Smooth muscle cell (in vitro differentiated cells): ENCODE measurements around the gene SRD5A3. TPM values are rescaled to one million over a fixed set of nuclear protein-coding genes. Genes with fewer than 3 reads are reported as not detected.

Experiments
- DNase-seq: peaks from one replicate; lab custom pipeline; 2025; ENCODE audit not compliant: unreplicated experiment; lab: John Stamatoyannopoulos, UW
- H2AFZ ChIP-seq: fragments of 200-600 bp; sonication (generic); 2 replicates; pipeline ENCODE4 v1.6.0; 2016; ENCODE audit warnings: antibody characterized with exemption, low read depth, mild to moderate bottlenecking
- H3F3A ChIP-seq: fragments of 200-600 bp; sonication (generic); 2 replicates; pipeline ENCODE4 v1.6.0; 2017; ENCODE audit warnings: antibody characterized with exemption, low read depth
- H3K27ac ChIP-seq: fragments of 200-600 bp; sonication (generic); 2 replicates; pipeline ENCODE4 v1.5.1; 2016; ENCODE audit warnings: low read depth, mild to moderate bottlenecking
- H3K27me3 ChIP-seq: fragments of 200-600 bp; sonication (generic); 2 replicates; pipeline ENCODE4 v1.6.1; 2016; ENCODE audit warnings: low read depth, mild to moderate bottlenecking
- H3K36me3 ChIP-seq: fragments of 200-600 bp; sonication (generic); 2 replicates; pipeline ENCODE4 v1.5.1; 2016; ENCODE audit warnings: low read depth
- H3K4me1 ChIP-seq: fragments of 200-600 bp; sonication (generic); 2 replicates; pipeline ENCODE4 v1.5.1; 2016; ENCODE audit warnings: low read depth
- H3K4me2 ChIP-seq: fragments of 200-600 bp; sonication (generic); 2 replicates; pipeline ENCODE4 v1.6.0; 2016; ENCODE audit warnings: mild to moderate bottlenecking
- H3K4me3 ChIP-seq: fragments of 200-600 bp; sonication (generic); 2 replicates; pipeline ENCODE4 v1.5.1; 2016; ENCODE audit warnings: mild to moderate bottlenecking
- H3K79me2 ChIP-seq: fragments of 200-600 bp; sonication (generic); 2 replicates; pipeline ENCODE4 v1.6.0; 2016; ENCODE audit warnings: low read depth, mild to moderate bottlenecking
- H3K9ac ChIP-seq: fragments of 200-600 bp; sonication (generic); 2 replicates; pipeline ENCODE4 v1.6.0; 2016; ENCODE audit warnings: low read depth
- H3K9me3 ChIP-seq: fragments of 200-600 bp; sonication (generic); replicated peaks from 2 replicates; pipeline ENCODE4 v1.5.1; 2016; ENCODE audit warnings: low read depth
- H4K20me1 ChIP-seq: fragments of 200-600 bp; sonication (generic); 2 replicates; pipeline ENCODE4 v1.6.0; 2016; ENCODE audit warnings: low read depth
- WGBS: methylation state at CpG from one replicate; pipeline ENCODE4 v1.1.7; 2016; ENCODE audit warnings: low lambda C conversion rate; 5-methylcytosine and 5-hydroxymethylcytosine counted together
- polyA plus RNA-seq: library from polyadenylated mRNA; unstranded; fragments of >200 nt; fragmentation: Nextera tagmentation; extraction: Ambion mirVana; gene quantifications from 2 replicates; pipeline ENCODE4 v1.2.1, GENCODE V29; 2016
- total RNA-seq: library from RNA; depleted of rRNA; stranded (reverse); fragments of >200 nt; gene quantifications from 2 replicates; pipeline ENCODE4 v1.2.3, GENCODE V29; 2014
- TF ChIP-seq, protein P1 (sequence below): fragments of 200-600 bp; sonication (generic); IDR thresholded peaks from 2 replicates; pipeline ENCODE4 v1.5.1; 2017; ENCODE audit warnings: borderline replicate concordance, mild to moderate bottlenecking, antibody characterized with exemption; ENCODE audit not compliant: insufficient read depth, poor library complexity, severe bottlenecking

SRD5A3 gene
- total RNA-seq (9.9 and 18.1 TPM in 2 replicates), polyA plus RNA-seq (33.2 and 37.3 TPM in 2 replicates)

DNA sequence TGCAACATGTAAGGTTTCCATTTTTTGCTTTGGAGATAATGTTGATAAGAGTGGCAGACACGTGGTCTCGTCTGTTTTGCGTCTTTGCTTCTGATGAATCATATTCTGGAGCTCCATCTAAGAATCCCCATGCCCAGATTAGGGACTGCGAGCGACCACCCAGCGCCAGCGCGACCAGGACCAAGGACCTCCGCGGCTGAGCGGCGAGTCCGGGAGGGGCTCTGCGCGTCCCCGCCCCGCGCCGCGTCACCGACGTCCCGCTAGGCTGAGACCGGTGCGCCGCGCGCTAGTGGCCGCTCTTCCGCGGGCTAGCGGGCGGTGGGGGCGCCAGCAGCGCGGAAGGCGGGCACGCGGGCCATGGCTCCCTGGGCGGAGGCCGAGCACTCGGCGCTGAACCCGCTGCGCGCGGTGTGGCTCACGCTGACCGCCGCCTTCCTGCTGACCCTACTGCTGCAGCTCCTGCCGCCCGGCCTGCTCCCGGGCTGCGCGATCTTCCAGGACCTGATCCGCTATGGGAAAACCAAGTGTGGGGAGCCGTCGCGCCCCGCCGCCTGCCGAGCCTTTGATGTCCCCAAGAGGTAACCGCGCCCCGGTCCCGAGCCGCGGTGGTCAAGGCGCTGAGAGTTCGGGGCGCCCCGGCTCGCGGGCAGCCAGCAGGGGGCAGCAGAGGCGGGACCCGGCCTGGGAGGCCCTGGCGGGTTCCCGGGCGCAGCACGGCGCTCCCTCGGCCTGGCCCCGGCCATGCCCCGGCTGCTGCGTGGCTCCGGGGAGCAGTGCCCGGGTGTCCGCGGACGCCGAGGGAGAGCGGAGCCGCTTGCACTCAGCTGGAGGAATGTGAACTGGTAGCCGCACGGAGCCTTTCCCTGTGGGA, at the start of gene SRD5A3:
TSS of gene SRD5A3 (plus strand) at position 263 of the 871 bp plus-strand sequence. CDS start at position 358, 95 bp downstream.
- peaks cover 12% of the 10 kb centered on the region for H3F3A ChIP-seq
- DNase-seq: peak; percentile 74
- peaks cover 17% of the 10 kb centered on the region for H3K4me1 ChIP-seq
- no peaks in the 10 kb centered on the region for H3K36me3 ChIP-seq
- H2AFZ ChIP-seq: peak within 1 kb of the TSS; percentile 92
- no peaks in the 10 kb centered on the region for H3K9me3 ChIP-seq
- WGBS: under 1% methylated on average over 86 of the region's 95 CpGs
- TF ChIP-seq, protein P1, sequence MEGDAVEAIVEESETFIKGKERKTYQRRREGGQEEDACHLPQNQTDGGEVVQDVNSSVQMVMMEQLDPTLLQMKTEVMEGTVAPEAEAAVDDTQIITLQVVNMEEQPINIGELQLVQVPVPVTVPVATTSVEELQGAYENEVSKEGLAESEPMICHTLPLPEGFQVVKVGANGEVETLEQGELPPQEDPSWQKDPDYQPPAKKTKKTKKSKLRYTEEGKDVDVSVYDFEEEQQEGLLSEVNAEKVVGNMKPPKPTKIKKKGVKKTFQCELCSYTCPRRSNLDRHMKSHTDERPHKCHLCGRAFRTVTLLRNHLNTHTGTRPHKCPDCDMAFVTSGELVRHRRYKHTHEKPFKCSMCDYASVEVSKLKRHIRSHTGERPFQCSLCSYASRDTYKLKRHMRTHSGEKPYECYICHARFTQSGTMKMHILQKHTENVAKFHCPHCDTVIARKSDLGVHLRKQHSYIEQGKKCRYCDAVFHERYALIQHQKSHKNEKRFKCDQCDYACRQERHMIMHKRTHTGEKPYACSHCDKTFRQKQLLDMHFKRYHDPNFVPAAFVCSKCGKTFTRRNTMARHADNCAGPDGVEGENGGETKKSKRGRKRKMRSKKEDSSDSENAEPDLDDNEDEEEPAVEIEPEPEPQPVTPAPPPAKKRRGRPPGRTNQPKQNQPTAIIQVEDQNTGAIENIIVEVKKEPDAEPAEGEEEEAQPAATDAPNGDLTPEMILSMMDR: peak; percentile 97
- peak within 1 kb of the TSS; percentile 87 for H3K27ac ChIP-seq
- peak within 1 kb of the TSS; percentile 86 for H3K4me3 ChIP-seq
- H4K20me1 ChIP-seq: no peaks in the 10 kb centered on the region
- H3K9ac ChIP-seq: peak within 1 kb of the TSS; percentile 89
- H3K4me2 ChIP-seq: peak within 1 kb of the TSS; percentile 91
- H3K27me3 ChIP-seq: no peaks in the 10 kb centered on the region
- peaks cover 30% of the 10 kb centered on the region for H3K79me2 ChIP-seq

DNA sequence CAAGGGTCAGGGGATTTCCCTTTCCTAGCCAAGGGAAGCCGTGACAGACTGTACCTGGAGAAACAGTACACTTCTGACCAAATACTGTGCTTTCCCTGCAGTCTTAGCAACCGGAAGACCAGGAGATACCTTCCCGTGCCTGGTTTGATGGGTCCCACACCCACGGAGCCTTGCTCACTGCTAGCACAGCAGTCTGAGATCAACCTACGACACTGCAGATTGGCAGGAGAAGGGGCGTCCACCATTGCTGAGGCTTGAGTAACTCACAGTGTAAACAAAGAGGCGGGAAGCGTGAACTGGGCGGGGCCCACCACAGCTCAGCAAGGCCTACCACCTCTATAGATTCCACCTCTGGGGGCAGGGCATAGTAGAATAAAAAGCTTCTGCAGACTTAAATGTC, 48.7 kb upstream of the SRD5A3 start:
- Histone ChIP-seq H3K4me1 (no peaks in the 10 kb centered on the region), H3F3A (no peaks in the 10 kb centered on the region), H3K27me3 (no peaks in the 10 kb centered on the region), H3K36me3 (no peaks in the 10 kb centered on the region), H3K4me3 (no peak overlapping the region), H3K79me2 (no peaks in the 10 kb centered on the region), H3K27ac (no peak overlapping the region), H4K20me1 (no peaks in the 10 kb centered on the region), H3K4me2 (no peak overlapping the region), H3K9me3 (no peaks in the 10 kb centered on the region), H2AFZ (no peak overlapping the region), H3K9ac (no peak overlapping the region)
- DNase-seq: no peak
- WGBS: 87% methylated on average over 9 of the region's 9 CpGs
- TF ChIP-seq, protein P1: no peak

DNA sequence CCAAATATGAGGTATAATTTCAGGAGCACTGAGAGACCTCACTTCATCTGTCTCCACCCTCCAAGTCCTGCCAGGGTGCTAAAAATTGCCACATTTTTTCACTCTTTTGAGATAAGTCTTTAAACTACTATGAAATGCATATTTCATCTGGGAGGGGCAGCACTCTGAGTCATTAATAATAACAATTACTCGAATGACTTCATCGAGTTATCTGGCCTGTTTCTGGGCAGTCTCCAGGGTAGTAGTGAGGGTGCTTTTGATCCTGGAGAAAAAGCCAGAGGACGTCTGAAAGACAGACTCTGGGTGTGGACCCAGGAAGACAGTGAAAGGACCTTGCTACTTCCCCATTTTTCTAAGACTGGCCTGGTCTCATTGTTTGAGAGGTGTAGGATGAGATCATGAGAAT, 42.3 kb upstream of the SRD5A3 start:
- Histone ChIP-seq H3K27ac (peak overlapping the region; percentile 55), H3F3A (no peaks in the 10 kb centered on the region), H3K79me2 (no peaks in the 10 kb centered on the region), H2AFZ (no peak overlapping the region), H3K9ac (peak overlapping the region; percentile 15), H3K36me3 (no peaks in the 10 kb centered on the region), H4K20me1 (no peaks in the 10 kb centered on the region), H3K9me3 (no peaks in the 10 kb centered on the region), H3K4me2 (peak overlapping the region; percentile 15), H3K4me3 (no peak overlapping the region), H3K27me3 (no peaks in the 10 kb centered on the region), H3K4me1 (no peaks in the 10 kb centered on the region)
- TF ChIP-seq, protein P1: no peak
- 36% methylated on average over 3 of the region's 3 CpGs for WGBS
- no peak for DNase-seq
